Muscle layer of colon (tissue), 2 donors: ENCODE data around the gene SLC25A22.

ENCODE experiments used
- H3K27ac ChIP-seq: one replicate; pipeline ENCODE4 v1.7.0; 2013; ENCODE audit warnings: low read depth, mild to moderate bottlenecking, low read length, moderate library complexity
- H3K27me3 ChIP-seq, 2 donors: one replicate each; pipeline ENCODE4 v1.7.0; 2013; ENCODE audit warnings: low read length in 2 of 2, mild to moderate bottlenecking in 2 of 2; ENCODE audit not compliant: insufficient read depth in 2 of 2, control insufficient read depth in 1 of 2
- H3K36me3 ChIP-seq: one replicate; pipeline ENCODE4 v1.7.0; 2013; ENCODE audit warnings: mild to moderate bottlenecking, low read length; ENCODE audit not compliant: insufficient read depth
- H3K4me1 ChIP-seq: one replicate; pipeline ENCODE4 v1.7.0; 2013; ENCODE audit warnings: mild to moderate bottlenecking, low read length; ENCODE audit not compliant: insufficient read depth
- H3K4me3 ChIP-seq, 2 donors: one replicate each; pipeline ENCODE4 v1.7.0; 2013; ENCODE audit warnings: low read length in 2 of 2, low read depth in 1 of 2, mild to moderate bottlenecking in 1 of 2, moderate library complexity in 1 of 2
- H3K9ac ChIP-seq: one replicate; pipeline ENCODE4 v1.7.0; 2013; ENCODE audit warnings: low read length
- H3K9me3 ChIP-seq: one replicate; pipeline ENCODE4 v1.7.0; 2013; ENCODE audit warnings: mild to moderate bottlenecking, low read length
- donor health status: abdominal sarcoma.
- donor health status: Adenocarcinoma of cecum.

Gene SLC25A22

GRCh38 chr11:789943-790342, 8.1 kb downstream of the SLC25A22 start, which contains the start of gene CEND1:
Gene CEND1 (minus strand): TSS chr11:790090. CDS start chr11:788576, 1,514 bp downstream.
- H3K4me3 ChIP-seq, result no peak within 1 kb of the TSS
- H3K4me1 ChIP-seq, result no peaks in the 10 kb centered on the region
- H3K36me3 ChIP-seq, result no peaks in the 10 kb centered on the region
- peaks cover 0 to 23% of the 10 kb centered on the region in 2 donors for H3K27me3 ChIP-seq
- no peak within 1 kb of the TSS for H3K9ac ChIP-seq
- no peak within 1 kb of the TSS for H3K27ac ChIP-seq
- H3K9me3 ChIP-seq, result no peaks in the 10 kb centered on the region

GRCh38 chr11:788953-789940, 8.8 kb downstream of the SLC25A22 start:
- Histone ChIP-seq H3K4me3 (no peak overlapping the region), H3K36me3 (no peaks in the 10 kb centered on the region), H3K9ac (no peak overlapping the region), H3K27me3 (peaks cover 0 to 23% of the 10 kb centered on the region in 2 donors), H3K27ac (no peak overlapping the region), H3K4me1 (no peaks in the 10 kb centered on the region), H3K9me3 (no peaks in the 10 kb centered on the region)

GRCh38 chr11:788009-788640, 10.0 kb downstream of the SLC25A22 start:
- Histone ChIP-seq H3K4me1 (peaks cover 9% of the 10 kb centered on the region), H3K36me3 (no peaks in the 10 kb centered on the region), H3K9me3 (no peaks in the 10 kb centered on the region), H3K9ac (no peak overlapping the region), H3K27ac (no peak overlapping the region), H3K4me3 (no peak overlapping the region), H3K27me3 (peaks cover 0 to 23% of the 10 kb centered on the region in 2 donors)

- Histone ChIP-seq H3K36me3 (no peaks in the 10 kb centered on the region), H3K4me3 (no peak overlapping the region), H3K4me1 (peaks cover 13% of the 10 kb centered on the region), H3K27ac (no peak overlapping the region), H3K27me3 (peaks cover 0 to 23% of the 10 kb centered on the region in 2 donors), H3K9ac (no peak overlapping the region), H3K9me3 (no peaks in the 10 kb centered on the region)
Observed at GRCh38 chr11:787084-787675, 10.9 kb downstream of the SLC25A22 start.

GRCh38 chr11:786235-787083, 11.6 kb downstream of the SLC25A22 start:
- no peak overlapping the region for H3K4me3 ChIP-seq
- peaks cover 13% of the 10 kb centered on the region for H3K4me1 ChIP-seq
- H3K9me3 ChIP-seq, result no peaks in the 10 kb centered on the region
- H3K9ac ChIP-seq, result no peak overlapping the region
- H3K36me3 ChIP-seq, result no peaks in the 10 kb centered on the region
- no peak overlapping the region for H3K27ac ChIP-seq
- H3K27me3 ChIP-seq, result peaks cover 0 to 23% of the 10 kb centered on the region in 2 donors

GRCh38 chr11:783581-784015, 14.5 kb downstream of the SLC25A22 start:
- H3K4me3 ChIP-seq, result no peak overlapping the region
- peaks cover 13% of the 10 kb centered on the region for H3K4me1 ChIP-seq
- no peak overlapping the region for H3K27ac ChIP-seq
- H3K36me3 ChIP-seq, result no peaks in the 10 kb centered on the region
- peaks cover 0 to 6% of the 10 kb centered on the region in 2 donors for H3K27me3 ChIP-seq
- H3K9me3 ChIP-seq, result no peaks in the 10 kb centered on the region
- H3K9ac ChIP-seq, result no peak overlapping the region

GRCh38 chr11:782264-783174, 15.6 kb downstream of the SLC25A22 start:
- H3K4me3 ChIP-seq, result no peak overlapping the region
- H3K9me3 ChIP-seq, result no peaks in the 10 kb centered on the region
- no peak overlapping the region for H3K27ac ChIP-seq
- H3K36me3 ChIP-seq, result no peaks in the 10 kb centered on the region
- peaks cover 21% of the 10 kb centered on the region for H3K4me1 ChIP-seq
- H3K9ac ChIP-seq, result peak overlapping the region; percentile 9
- H3K27me3 ChIP-seq, result no peaks in the 10 kb centered on the region

- Histone ChIP-seq H3K27ac (no peak overlapping the region), H3K4me1 (peaks cover 28% of the 10 kb centered on the region), H3K36me3 (no peaks in the 10 kb centered on the region), H3K9ac (no peak overlapping the region), H3K9me3 (no peaks in the 10 kb centered on the region), H3K27me3 (no peaks in the 10 kb centered on the region), H3K4me3 (no peak overlapping the region)
Observed at GRCh38 chr11:779955-780532, 18.0 kb downstream of the SLC25A22 start.

GRCh38 chr11:778976-779954, 18.8 kb downstream of the SLC25A22 start:
- no peaks in the 10 kb centered on the region for H3K36me3 ChIP-seq
- no peak overlapping the region for H3K9ac ChIP-seq
- no peaks in the 10 kb centered on the region for H3K9me3 ChIP-seq
- no peaks in the 10 kb centered on the region for H3K27me3 ChIP-seq
- no peak overlapping the region for H3K27ac ChIP-seq
- H3K4me3 ChIP-seq, result no peak overlapping the region
- H3K4me1 ChIP-seq, result peaks cover 32% of the 10 kb centered on the region
